WTC11 (cell line): Measurements from ENCODE around the gene SGCA.

Source experiments
- CBFB ChIP-seq: sonication (generic); formaldehyde crosslinking; IDR thresholded peaks from 2 replicates; pipeline ENCODE4 v1.8.1; 2022; ENCODE audit warnings: mild to moderate bottlenecking, low read depth, missing genetic modification reagents
- CREM ChIP-seq: sonication (generic); formaldehyde crosslinking; IDR thresholded peaks from 2 replicates; pipeline ENCODE4 v1.8.1; 2022; ENCODE audit warnings: mild to moderate bottlenecking, missing genetic modification reagents, moderate library complexity
- CTCF ChIP-seq: fragments of 200-600 bp; IDR thresholded peaks from 2 replicates; pipeline ENCODE4 v1.8.0; 2022; ENCODE audit warnings: antibody characterized with exemption
- FOXJ3 ChIP-seq: sonication (generic); formaldehyde crosslinking; IDR thresholded peaks from 2 replicates; pipeline ENCODE4 v1.9.0; 2021; ENCODE audit warnings: missing genetic modification reagents, mild to moderate bottlenecking, borderline replicate concordance
- NR1H2 ChIP-seq: sonication (generic); formaldehyde crosslinking; IDR thresholded peaks from 2 replicates; pipeline ENCODE4 v1.9.0; 2021; ENCODE audit warnings: mild to moderate bottlenecking, moderate library complexity, missing genetic modification reagents
- PRRX2 ChIP-seq: fragments of 250-450 bp; sonication (Bioruptor Pico); IDR thresholded peaks from 2 replicates; pipeline ENCODE4 v1.8.0; 2021; ENCODE audit warnings: mild to moderate bottlenecking
- STAT6 ChIP-seq: sonication (generic); formaldehyde crosslinking; conservative IDR thresholded peaks from 2 replicates; pipeline ENCODE4 v1.8.1; 2023; ENCODE audit warnings: mild to moderate bottlenecking, low read depth, missing genetic modification reagents, moderate library complexity
- TF ChIP-seq, protein P1 (sequence below): sonication (generic); formaldehyde crosslinking; conservative IDR thresholded peaks from 2 replicates; pipeline ENCODE4 v1.8.1; 2022; ENCODE audit warnings: mild to moderate bottlenecking, missing genetic modification reagents
- TF ChIP-seq, protein P2 (sequence below): sonication (generic); formaldehyde crosslinking; IDR thresholded peaks from 2 replicates; pipeline ENCODE4 v1.8.1; 2023; ENCODE audit warnings: mild to moderate bottlenecking, moderate library complexity, missing genetic modification reagents
- TF ChIP-seq, protein P3 (sequence below): sonication (generic); formaldehyde crosslinking; IDR thresholded peaks from 2 replicates; pipeline ENCODE4 v1.8.0; 2022; ENCODE audit warnings: mild to moderate bottlenecking, missing genetic modification reagents
- TF ChIP-seq, protein P4 (sequence below): sonication (generic); formaldehyde crosslinking; IDR thresholded peaks from 2 replicates; pipeline ENCODE4 v1.8.0; 2022; ENCODE audit warnings: mild to moderate bottlenecking, missing genetic modification reagents
- TF ChIP-seq, protein P5 (sequence below): fragments of 250-450 bp; sonication (Bioruptor Pico); IDR thresholded peaks from 2 replicates; pipeline ENCODE4 v2.1.2; 2022; ENCODE audit warnings: mild to moderate bottlenecking, moderate library complexity

DNA sequence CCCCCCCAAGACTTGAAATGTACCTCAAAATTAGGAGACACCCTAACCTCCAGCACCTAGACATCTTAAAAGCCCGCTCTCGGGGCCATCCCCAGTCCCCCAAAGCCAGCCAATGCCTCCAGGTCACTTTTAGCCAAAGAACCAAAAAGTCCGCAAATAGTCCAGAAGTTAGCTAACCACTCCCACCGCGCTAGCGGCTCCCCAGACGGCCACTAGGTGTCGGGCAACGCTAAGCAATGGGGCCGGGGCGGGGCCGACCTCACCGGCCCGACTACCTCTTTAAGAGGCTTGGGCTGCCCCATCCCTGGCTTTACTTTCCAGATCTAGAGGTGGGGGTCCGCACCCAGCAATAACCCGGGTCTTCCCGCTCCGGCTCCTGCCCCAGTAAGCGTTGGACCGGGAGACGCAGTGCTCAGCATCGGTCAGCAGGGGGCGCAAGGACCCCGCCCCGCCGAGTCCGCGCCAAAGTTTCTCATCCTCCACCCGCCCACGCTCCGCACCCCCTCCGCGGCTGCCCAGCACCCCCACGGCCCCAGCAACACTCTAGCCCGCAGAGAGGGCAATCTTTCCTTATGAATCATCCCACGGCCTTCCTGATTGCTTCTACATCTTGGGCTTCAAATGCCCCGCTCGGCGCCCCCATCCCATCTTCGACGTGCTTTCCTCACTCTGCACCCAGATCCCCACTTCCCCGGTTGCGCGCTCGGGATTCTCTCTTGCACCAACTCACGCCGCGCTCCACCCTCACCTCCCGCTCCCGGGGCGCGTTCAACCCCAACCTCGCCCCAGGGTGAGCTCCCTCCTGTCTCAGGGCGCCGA lies 34.9 kb downstream of the SGCA start:
- peak; percentile 100 for TF ChIP-seq CTCF
- TF ChIP-seq FOXJ3 (CRISPR knock-in tag) = no peak
- TF ChIP-seq, protein P1, sequence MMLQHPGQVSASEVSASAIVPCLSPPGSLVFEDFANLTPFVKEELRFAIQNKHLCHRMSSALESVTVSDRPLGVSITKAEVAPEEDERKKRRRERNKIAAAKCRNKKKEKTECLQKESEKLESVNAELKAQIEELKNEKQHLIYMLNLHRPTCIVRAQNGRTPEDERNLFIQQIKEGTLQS (CRISPR knock-in tag) = no peak
- TF ChIP-seq CREM = no peak
- TF ChIP-seq CBFB (CRISPR knock-in tag) = no peak
- TF ChIP-seq, protein P2, sequence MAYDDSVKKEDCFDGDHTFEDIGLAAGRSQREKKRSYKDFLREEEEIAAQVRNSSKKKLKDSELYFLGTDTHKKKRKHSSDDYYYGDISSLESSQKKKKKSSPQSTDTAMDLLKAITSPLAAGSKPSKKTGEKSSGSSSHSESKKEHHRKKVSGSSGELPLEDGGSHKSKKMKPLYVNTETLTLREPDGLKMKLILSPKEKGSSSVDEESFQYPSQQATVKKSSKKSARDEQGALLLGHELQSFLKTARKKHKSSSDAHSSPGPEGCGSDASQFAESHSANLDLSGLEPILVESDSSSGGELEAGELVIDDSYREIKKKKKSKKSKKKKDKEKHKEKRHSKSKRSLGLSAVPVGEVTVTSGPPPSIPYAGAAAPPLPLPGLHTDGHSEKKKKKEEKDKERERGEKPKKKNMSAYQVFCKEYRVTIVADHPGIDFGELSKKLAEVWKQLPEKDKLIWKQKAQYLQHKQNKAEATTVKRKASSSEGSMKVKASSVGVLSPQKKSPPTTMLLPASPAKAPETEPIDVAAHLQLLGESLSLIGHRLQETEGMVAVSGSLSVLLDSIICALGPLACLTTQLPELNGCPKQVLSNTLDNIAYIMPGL (CRISPR knock-in tag) = 0 out of 2 replicates have a peak, but pooled peaks have one; percentile 16
- TF ChIP-seq, protein P3, sequence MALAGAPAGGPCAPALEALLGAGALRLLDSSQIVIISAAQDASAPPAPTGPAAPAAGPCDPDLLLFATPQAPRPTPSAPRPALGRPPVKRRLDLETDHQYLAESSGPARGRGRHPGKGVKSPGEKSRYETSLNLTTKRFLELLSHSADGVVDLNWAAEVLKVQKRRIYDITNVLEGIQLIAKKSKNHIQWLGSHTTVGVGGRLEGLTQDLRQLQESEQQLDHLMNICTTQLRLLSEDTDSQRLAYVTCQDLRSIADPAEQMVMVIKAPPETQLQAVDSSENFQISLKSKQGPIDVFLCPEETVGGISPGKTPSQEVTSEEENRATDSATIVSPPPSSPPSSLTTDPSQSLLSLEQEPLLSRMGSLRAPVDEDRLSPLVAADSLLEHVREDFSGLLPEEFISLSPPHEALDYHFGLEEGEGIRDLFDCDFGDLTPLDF (CRISPR knock-in tag) = no peak
- TF ChIP-seq, protein P4, sequence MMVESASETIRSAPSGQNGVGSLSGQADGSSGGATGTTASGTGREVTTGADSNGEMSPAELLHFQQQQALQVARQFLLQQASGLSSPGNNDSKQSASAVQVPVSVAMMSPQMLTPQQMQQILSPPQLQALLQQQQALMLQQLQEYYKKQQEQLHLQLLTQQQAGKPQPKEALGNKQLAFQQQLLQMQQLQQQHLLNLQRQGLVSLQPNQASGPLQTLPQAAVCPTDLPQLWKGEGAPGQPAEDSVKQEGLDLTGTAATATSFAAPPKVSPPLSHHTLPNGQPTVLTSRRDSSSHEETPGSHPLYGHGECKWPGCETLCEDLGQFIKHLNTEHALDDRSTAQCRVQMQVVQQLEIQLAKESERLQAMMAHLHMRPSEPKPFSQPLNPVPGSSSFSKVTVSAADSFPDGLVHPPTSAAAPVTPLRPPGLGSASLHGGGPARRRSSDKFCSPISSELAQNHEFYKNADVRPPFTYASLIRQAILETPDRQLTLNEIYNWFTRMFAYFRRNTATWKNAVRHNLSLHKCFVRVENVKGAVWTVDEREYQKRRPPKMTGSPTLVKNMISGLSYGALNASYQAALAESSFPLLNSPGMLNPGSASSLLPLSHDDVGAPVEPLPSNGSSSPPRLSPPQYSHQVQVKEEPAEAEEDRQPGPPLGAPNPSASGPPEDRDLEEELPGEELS (CRISPR knock-in tag) = no peak
- TF ChIP-seq, protein P5, sequence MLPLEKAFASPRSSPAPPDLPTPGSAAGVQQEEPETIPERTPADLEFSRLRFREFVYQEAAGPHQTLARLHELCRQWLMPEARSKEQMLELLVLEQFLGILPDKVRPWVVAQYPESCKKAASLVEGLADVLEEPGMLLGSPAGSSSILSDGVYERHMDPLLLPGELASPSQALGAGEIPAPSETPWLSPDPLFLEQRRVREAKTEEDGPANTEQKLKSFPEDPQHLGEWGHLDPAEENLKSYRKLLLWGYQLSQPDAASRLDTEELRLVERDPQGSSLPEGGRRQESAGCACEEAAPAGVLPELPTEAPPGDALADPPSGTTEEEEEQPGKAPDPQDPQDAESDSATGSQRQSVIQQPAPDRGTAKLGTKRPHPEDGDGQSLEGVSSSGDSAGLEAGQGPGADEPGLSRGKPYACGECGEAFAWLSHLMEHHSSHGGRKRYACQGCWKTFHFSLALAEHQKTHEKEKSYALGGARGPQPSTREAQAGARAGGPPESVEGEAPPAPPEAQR (CRISPR knock-in tag) = no peak
- TF ChIP-seq NR1H2 = no peak
- TF ChIP-seq STAT6 (CRISPR knock-in tag) = no peak
- TF ChIP-seq PRRX2 = no peak
